RWPE2 (cell line): ENCODE results near the gene ABCD3.

Experiments
- ATAC-seq: fragments of 200-7000 bp; cut with Tn5 transposase; 3 replicates; pipeline ENCODE4 v1.9.1; 2021; ENCODE audit warnings: low read depth
- DNase-seq: peaks from one replicate; pipeline ENCODE4 v3.0.0-alpha.2; 2020; ENCODE audit warnings: low spot score
- H3K27ac ChIP-seq: fragments of 450-650 bp; 2 replicates; pipeline ENCODE4 v1.5.1; 2017; ENCODE audit warnings: mild to moderate bottlenecking; ENCODE audit not compliant: poor library complexity, severe bottlenecking
- H3K27me3 ChIP-seq: fragments of 250-450 bp; sonication (Bioruptor Pico); 2 replicates; pipeline ENCODE4 v1.5.1; 2021; ENCODE audit warnings: mild to moderate bottlenecking, moderate library complexity; ENCODE audit not compliant: insufficient read depth, poor library complexity, severe bottlenecking
- H3K36me3 ChIP-seq: fragments of 250-450 bp; sonication (Bioruptor Pico); 2 replicates; pipeline ENCODE4 v1.5.1; 2020; ENCODE audit warnings: low read depth, mild to moderate bottlenecking, moderate library complexity
- H3K4me1 ChIP-seq: fragments of 250-450 bp; sonication (Bioruptor Pico); 2 replicates; pipeline ENCODE4 v1.5.1; 2021; ENCODE audit warnings: mild to moderate bottlenecking, moderate library complexity; ENCODE audit not compliant: insufficient read depth, poor library complexity, severe bottlenecking
- H3K4me3 ChIP-seq: fragments of 250-450 bp; sonication (Bioruptor Pico); 2 replicates; pipeline ENCODE4 v1.5.1; 2021; ENCODE audit warnings: mild to moderate bottlenecking, moderate library complexity; ENCODE audit not compliant: severe bottlenecking
- H3K9me3 ChIP-seq: fragments of 250-450 bp; sonication (Bioruptor Pico); 2 replicates; pipeline ENCODE4 v1.5.1; 2021; ENCODE audit warnings: mild to moderate bottlenecking, moderate library complexity; ENCODE audit not compliant: severe bottlenecking
- CTCF ChIP-seq: fragments of 450-650 bp; IDR thresholded peaks from one replicate; pipeline ENCODE4 v1.5.1; 2017; ENCODE audit warnings: mild to moderate bottlenecking, moderate library complexity; ENCODE audit not compliant: poor library complexity, severe bottlenecking

ABCD3 gene

GRCh38 chr1:94383966-94384408, 34.2 kb upstream of the ABCD3 start:
- H3K36me3 ChIP-seq: no peaks in the 10 kb centered on the region
- no peak for DNase-seq
- peaks cover 3% of the 10 kb centered on the region for H3K9me3 ChIP-seq
- no peak for TF ChIP-seq CTCF
- ATAC-seq: no peak
- no peak overlapping the region for H3K27ac ChIP-seq
- no peaks in the 10 kb centered on the region for H3K4me1 ChIP-seq
- H3K27me3 ChIP-seq: no peaks in the 10 kb centered on the region
- H3K4me3 ChIP-seq: no peak overlapping the region

GRCh38 chr1:94384485-94385265, 33.5 kb upstream of the ABCD3 start:
- Histone ChIP-seq H3K27me3 (no peaks in the 10 kb centered on the region), H3K36me3 (no peaks in the 10 kb centered on the region), H3K4me3 (no peak overlapping the region), H3K4me1 (no peaks in the 10 kb centered on the region), H3K9me3 (peaks cover 4% of the 10 kb centered on the region), H3K27ac (no peak overlapping the region)
- ATAC-seq: no peak
- TF ChIP-seq CTCF: no peak
- no peak for DNase-seq

GRCh38 chr1:94385308-94385929, 32.8 kb upstream of the ABCD3 start:
- Histone ChIP-seq H3K27me3 (no peaks in the 10 kb centered on the region), H3K9me3 (peaks cover 4% of the 10 kb centered on the region), H3K4me3 (no peak overlapping the region), H3K4me1 (no peaks in the 10 kb centered on the region), H3K36me3 (no peaks in the 10 kb centered on the region), H3K27ac (no peak overlapping the region)
- DNase-seq (no peak), ATAC-seq (no peak)
- TF ChIP-seq CTCF: no peak

GRCh38 chr1:94389298-94389697, 28.9 kb upstream of the ABCD3 start:
- peaks cover 4% of the 10 kb centered on the region for H3K9me3 ChIP-seq
- no peak overlapping the region for H3K27ac ChIP-seq
- DNase-seq (no peak), ATAC-seq (no peak)
- H3K36me3 ChIP-seq: no peaks in the 10 kb centered on the region
- no peak for TF ChIP-seq CTCF
- H3K4me1 ChIP-seq: no peaks in the 10 kb centered on the region
- H3K27me3 ChIP-seq: no peaks in the 10 kb centered on the region
- no peak overlapping the region for H3K4me3 ChIP-seq

GRCh38 chr1:94394247-94394646, 23.9 kb upstream of the ABCD3 start:
- Histone ChIP-seq H3K9me3 (no peaks in the 10 kb centered on the region), H3K27ac (no peak overlapping the region), H3K4me3 (no peak overlapping the region), H3K4me1 (no peaks in the 10 kb centered on the region), H3K27me3 (no peaks in the 10 kb centered on the region), H3K36me3 (no peaks in the 10 kb centered on the region)
- no peak for ATAC-seq
- no peak for TF ChIP-seq CTCF
- no peak for DNase-seq
